A204.1 (cell line): ENCODE results near the gene ZNF384.

Source experiments
- FAIRE-seq: peaks from 2 replicates; lab custom pipeline; 2012; peaks lifted over from hg19 to GRCh38; lab: Jason Lieb, UNC

Gene ZNF384

DNA sequence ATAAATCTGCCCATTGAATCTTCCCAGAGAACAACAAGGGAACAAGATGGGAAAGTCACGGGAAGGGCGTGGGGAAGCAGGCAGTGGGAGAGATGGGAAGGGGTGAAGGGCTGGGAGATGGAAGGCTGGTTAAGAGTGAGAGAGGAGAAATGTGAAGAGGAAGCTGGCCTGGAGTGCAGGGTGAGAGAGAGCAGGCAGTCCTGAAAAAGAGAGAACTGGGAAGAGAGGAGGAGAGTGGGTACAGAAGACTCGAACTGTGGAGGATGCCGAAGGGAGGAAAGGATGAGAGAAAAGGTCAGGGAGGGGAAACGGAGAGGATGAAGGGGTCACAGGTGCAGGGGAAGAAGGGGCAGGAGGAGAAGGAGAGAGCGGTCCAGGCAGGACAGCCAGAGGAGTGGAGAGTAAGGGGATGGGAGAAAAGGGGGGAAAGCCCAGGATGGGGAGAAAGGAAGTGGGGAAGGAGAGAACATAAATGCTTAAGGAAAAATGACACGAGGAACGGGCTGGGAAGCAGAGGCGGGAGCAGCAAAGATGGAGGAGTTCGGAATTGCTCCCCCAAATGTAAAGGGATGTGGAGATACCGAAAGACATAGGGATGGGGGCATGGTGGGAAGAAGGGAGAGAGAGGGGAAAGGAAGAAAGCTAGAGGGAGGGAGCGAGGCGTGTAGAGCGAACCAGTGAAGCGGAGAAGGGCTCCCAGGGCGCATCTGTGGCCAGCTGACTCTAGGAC is 10.2 kb upstream of the ZNF384 start:
- FAIRE-seq: no peak

DNA sequence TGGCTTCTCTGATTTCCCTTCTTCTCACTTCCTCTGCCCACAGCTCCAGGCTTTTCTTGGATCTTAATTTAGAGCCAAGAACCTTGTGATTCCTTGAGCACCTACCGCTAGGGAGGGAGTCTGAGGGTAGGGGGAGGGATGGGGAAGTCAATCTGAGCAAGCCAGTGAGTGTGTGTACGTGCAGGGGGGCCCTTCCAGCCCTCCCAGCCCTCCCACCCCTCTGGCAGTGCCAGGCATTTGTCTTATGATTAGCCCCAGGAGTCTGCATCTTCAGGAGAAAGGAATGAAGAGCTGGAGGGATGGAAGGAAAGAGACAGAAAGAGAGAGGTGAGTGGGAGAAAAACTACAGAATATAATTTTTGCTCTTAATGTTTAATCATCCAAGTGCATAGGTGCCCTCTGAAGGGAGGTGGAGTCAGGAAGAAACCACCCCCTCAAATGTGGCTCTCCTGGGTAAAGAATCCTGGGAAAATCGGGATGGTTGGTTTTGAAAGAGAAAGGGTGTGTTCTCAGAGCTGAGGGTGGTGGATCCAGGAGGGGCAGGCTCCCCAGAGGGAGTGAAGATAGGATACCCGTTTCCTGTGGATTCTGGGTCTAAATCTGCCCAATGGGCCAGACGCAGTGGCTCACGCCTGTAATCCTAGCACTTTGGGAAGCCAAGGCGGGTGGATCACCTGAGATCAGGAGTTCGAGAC is 9.3 kb upstream of the ZNF384 start:
- FAIRE-seq: no peak

DNA sequence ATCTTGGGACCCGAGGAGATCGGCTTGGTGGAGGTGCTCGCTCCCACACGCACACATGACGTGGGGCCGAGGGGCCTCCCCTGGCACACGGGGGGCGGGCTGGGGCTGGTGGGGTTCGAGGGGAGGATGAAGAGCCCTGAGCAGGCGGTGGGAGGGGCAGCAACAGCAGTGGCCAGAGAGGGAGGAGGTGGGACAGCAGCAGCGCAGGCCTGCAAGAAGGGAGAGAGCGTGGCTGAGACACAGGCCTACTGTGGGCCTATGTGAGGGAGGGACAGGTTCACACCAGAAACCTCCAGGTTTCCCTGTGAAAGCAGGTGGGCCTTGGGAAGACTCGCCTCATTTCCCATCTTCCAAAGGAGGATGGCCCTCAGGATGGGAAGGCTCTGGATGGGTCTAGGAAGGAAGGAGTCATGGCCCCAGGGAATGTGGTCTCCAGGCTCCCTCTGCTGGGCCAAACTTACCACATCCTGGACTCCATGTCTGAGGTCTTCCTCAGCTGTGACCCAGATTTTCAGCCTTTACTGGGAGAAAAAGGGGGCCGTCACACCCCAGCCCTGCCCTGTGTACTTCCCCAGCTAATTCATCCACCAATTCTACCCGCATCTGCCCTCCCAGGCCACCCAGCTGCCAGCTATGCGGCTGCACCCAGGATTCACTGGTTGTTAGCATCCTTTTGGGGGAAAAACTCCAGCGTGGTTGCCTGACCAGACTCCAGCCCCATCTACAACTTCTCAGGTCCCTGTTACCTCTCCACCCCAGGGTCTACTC is 8.6 kb upstream of the ZNF384 start:
- FAIRE-seq: peak; percentile 37

DNA sequence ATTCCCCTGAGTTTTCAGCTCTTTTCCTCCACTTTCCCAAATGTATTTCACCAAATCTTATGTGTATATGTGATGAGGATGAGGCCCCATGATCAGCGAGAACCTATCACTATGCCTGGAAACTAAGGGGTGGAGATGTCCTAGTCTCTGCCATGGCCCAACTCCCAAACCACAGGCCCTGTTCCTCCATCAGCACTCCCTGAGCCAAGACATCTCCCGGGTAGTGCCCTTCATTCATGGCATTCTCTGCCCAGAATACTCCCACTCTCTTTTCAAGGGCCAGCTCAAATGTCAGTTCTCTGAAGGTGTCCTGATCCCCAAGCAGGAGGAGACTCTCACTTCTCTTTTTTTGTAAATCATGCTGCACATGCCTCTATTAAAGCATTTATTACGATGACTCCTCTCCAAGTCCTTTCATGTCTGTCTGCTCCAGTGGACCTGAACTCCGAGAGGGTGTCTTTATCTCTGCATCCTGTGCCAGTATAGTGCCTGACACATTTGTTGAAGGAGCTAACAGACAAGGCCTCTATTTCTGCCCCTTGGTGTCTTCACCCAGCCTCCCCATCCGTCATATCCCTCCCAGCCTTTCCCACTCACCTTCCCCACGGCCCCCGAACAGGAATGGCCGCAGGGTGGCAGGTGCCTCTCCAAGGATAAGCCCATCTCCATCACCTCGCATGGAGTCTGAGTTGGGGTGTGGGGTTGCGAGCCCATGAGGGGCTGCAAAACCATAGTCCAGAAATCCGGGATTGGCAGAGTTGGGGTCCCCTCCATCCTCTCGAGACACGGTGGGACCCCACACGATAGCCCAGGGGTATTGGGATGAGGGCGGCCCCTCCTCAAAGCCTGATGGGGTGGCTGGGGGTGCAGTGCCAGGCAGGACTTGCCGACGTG is 7.8 kb upstream of the ZNF384 start:
- no peak for FAIRE-seq

DNA sequence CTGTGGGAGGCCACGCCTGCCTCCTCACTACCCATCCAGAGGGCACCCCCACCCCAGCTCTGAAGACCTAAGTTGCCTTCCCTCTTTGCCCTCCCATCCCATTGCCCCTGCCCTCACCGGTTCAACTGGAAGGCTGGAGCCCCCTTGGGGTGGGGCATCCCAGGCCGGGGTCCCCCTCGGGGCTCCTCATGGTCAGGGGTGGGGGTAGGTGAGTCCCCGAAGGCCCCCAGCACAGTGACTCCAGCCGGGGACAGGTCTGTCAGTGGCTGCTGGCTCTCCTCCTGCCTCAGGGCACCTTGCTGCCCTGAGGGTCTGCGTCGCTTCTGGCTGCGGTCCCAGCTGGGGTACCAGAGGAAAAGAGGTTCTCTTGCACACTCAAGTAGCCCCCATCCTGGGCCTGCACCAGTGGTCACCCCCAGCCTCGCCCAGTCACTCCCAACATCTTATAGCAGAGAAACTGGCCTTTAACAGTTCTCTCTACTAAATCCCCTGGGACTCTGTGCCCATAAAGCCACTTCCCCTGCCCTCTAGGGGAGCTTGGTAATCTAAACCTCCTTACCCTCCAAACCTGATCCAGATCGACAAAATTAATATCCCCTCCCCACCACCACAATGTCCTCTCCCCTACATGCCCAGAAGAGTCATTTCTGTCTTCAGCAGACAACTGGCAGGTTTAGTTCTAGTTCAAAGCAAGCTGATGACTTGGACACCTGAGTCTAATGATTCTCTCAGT is 6.3 kb upstream of the ZNF384 start:
- FAIRE-seq: no peak

DNA sequence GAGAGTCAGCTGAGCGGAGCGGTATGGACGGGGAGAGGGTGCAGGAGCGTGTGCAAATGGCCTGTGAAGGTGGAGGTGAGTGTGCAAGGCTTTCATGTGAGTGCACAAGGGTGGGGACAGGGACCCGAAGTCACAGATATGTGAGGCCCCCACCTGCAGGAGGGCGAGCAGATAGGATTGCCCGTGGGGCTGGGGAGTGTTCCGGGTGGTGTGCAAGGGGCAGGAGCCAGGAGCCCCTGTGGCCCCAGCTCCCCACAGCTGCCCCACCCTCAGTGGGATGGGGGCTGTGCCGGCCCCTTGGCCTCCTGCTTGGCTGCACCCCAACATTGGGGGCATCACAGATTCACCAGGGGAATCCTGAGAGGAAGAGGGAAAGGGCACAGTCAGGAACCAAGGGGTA is 5.5 kb upstream of the ZNF384 start:
- FAIRE-seq: no peak

DNA sequence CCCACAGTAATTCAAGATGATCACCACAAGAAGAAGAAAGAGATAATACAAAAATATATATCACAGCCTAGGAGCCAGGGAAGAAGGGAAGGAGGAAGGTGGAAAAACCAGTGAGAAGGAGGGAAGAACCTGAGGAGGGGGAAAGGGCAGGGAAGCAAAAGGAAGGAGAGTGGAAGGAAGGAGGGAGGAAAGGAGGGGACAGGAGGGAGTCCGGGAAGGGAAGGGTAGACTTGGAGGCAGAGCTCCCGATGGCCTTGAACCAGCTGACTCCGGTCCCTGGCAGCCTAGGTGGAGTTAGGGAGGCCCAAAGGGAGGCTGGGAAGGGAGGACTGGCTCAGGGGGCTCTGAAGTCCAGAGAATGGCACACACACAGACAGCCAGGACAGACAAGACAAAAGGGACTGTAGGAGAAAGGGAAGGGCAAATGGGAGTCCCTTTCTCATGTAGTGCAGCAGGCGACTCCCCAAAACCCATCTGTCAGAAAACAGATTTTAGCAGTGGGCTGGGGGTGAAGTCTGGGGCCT is 4.7 kb upstream of the ZNF384 start:
- FAIRE-seq: no peak

DNA sequence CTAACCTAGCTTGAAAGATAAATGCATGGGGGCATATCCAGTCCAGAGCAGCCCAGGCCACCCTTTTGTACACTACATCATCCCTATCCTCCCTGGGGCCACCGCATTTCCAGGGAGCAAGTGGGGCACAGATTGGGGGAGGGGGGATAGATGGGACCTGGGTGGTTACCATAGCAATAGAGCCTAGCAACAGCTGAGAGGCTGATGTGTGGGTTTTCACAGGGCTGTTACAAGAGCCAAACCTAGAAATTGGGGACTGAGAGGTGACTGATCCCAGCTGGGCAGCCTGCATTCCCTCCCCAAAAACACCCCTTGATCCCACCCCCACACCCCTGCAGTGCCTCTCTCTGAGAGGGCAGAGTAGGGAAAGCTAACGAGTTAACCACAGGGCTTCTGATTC is 3.7 kb upstream of the ZNF384 start:
- no peak for FAIRE-seq

DNA sequence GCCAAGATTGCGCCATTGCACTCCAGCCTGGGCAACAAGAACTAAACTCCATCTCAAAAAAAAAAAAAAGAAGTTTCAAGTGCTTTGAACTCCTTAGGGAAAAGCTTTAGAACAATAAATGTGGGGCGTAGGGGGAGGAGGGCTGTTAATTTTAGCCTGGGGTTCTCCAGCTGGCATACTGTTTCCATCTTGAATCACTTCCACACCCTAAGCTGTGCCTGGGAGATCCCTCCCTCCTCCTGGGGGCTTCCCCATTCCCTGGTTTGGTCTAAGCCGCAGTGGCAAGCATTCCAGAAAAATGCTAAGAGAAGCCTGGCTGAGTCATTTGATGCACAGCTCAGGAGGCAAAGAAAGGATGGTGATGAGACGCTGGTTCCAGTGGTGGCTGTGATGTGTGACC is 2.3 kb upstream of the ZNF384 start:
- no peak for FAIRE-seq

DNA sequence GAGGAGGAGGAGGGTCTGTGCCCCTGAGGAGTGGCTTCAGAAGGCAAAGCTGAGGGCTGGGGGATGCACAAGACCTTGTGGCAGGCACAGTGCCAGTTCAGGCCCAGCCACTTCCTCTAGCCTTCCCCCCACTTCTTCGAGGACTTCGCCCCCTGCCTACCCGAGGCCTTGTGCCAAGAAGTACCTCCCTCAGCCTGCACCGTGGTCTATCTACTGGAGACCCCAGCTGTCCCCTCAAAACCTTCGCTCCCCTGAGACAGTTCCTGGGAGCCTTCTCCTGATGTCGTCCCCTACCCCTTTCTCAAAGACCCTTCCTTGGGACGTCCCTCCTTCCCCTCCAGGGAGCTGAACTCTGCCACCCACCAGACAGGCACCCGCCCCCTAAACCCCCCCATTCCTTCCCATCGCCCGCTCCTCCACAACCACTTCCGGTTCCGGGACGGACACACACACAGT is 604 bp downstream of the ZNF384 start:
- no peak for FAIRE-seq

DNA sequence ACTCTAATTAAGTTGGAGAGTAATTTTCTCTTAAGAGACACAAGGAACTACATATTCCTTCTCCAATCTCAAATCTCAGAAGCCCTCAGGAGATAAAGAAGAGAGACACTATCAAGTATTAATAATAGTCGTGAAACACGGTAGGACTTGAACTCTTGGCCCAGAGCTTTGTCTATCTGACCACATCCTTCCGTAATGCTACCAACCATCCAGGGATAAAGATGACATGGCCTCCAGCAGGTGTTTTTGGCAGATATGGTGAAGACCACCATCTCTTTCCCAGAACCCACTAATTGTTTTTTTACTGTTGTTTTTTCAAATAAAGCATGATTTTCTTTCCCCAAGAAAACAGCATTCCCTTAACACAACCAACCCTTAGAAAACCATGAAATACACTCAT is 3.4 kb downstream of the ZNF384 start:
- no peak for FAIRE-seq

DNA sequence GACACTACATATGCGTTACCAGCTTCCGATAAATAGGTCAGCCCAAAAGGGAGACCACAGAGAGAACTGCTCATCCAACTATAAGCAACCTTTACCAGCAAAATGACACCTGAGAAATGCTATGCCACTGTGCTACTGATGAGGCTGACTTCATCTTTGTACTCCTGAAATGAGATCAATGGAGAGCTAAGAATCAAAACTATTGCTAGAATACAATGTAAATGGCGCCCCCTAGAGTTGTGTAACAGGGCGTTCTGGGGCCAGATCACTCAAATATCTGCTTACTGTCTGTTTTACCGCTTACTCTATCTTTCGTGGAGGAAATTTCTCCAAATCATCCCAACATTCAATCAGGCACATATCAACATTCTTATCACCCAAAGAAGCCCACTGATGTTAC is 4.6 kb downstream of the ZNF384 start:
- FAIRE-seq: no peak

DNA sequence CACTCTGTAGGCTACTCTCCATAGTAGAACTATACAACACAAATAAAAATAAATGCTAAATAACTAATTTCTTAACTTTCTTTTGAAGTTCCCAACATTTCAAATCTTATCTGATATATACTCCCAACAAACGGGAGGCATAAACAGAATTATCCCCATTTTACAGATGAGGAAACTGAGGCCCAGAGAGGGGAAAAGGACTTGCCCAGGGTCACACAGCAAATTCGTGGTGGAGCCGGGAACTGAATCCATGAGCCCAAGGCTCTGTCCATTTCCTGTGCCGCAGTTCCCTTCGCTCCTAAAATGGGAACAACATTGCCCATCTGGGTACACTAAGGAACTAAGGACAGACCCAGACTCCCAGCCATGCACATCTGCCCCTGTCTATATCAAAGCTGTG is 12.2 kb downstream of the ZNF384 start:
- FAIRE-seq: no peak

DNA sequence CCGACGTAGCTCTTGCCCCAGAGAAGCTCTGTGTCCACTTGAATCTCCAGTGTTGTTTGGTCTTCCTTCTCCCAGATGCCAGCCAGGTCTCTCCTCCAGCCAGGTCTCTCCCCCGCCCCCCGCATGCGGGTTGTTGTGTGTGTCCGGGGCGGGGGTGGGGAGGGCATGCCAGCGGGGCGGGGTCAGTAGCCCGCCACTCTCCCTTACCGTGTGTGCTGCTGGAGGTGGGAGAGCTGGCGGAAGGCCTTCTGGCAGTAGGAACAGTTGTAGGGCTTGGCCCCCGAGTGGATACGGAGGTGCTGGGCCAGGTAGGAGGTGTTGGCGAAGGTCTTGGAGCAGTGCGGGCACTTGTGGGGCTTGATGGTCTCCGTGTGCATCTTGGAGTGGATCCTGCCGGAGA is 17.0 kb downstream of the ZNF384 start:
- FAIRE-seq: no peak

DNA sequence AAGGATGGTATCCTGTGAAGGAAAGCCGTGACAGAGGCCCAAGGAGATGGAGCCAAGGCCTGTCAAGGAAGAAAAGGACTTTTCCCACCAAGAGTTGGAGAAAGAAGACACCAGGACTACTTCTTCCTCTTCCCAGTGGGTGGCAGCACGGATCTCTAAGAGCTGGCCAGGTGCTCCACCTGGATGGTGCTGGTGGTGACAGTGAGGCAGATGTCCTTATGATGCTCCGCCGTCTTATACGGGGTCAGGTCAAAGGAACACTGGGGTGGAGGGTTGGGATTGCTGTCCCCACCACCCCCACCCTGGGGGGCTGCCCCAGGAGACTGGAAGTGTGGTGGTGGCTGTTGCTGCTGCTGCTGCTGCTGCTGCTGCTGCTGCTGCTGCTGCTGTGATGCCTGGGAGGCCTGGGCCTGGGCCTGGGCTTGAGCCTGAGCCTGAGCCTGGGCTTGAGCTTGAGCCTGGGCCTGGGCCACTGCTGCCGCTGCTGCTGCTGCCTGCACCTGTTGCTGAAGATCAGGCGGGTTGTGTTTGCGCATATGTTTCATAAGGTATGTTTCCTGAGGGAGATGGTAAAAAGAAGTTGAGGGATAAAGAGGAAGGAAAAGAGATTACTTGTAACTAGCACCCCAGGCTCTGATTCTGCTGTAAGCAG is 21.5 kb downstream of the ZNF384 start:
- no peak for FAIRE-seq

DNA sequence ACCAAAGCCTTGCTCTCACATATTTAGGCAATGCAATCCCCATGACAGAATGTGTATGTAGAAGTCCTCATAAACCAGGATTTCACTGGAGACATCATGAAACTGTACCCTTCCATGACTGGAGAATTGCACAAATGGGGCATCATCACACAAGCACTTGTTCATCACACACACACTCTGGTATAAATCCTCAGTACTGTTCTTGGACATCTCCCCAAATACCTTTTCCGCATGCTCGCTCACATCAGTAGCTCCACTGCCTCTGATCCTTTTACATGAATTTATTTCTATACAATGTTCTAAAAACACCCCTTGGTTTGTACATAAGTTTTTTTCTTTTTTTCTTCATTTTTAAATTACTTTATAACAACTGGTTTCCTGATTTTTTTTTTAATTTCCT is 23.0 kb downstream of the ZNF384 start:
- FAIRE-seq: no peak

DNA sequence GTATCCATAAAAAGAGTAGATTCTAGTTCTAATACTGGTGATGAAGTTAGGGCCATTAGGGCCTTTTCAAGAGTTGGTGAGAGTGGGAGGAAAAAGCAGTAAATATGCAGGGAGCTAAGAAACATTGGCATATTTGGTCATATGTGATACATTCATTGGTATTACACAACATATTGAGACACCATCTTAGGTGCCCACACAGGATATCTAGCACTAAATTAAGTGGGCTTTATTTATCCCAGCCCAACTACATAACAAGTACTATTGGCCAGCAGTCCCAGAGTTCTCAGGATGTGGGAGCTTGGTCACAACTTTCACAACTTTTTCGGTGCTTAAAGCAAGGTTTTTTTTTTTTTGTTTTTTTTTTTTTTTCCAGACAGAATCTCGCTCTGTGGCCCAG is 24.3 kb downstream of the ZNF384 start:
- no peak for FAIRE-seq

DNA sequence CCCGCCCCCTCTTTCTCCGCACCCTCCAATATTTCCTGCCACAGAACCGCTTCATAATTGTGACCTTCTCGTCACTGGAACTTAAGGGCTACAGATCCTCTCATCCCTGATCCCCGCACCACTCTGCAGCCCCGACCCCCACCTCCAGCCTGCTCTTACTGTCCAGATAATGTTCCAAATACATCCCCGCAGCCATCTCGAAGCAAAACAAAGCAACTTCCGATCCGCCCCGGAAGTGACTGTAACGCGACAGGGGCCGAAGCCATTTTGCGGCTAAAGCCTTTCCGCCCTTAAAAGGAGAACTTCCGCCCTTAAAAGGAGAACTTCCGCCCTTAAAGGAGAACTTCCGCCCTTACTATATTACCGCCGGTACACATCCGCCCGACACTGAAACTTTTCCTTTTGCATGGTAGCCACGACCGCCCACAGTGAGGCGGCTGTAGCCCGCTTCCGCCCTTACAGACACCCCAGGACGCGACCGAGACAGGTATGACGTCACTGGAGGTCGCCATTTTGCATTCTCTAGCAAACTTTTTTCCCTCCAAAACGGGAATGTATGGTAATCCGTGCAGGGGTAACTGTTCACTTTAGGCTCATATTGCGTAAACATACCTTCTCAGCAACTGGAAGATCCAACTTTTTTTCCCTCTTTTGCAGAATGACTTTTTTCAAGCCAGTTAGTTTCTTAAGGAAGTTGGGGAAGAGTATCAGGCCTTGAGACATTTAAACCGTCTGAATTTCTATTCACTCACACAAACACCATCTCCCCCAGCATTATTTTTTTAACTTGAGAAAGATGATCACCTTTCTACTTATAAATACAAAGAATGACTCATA is 26.1 kb downstream of the ZNF384 start, which contains the start of gene ING4:
ING4 (minus strand) TSS at position 214 of the 837 bp plus-strand sequence; CDS start at position 196, 18 bp downstream.
- peak; percentile 98 for FAIRE-seq

DNA sequence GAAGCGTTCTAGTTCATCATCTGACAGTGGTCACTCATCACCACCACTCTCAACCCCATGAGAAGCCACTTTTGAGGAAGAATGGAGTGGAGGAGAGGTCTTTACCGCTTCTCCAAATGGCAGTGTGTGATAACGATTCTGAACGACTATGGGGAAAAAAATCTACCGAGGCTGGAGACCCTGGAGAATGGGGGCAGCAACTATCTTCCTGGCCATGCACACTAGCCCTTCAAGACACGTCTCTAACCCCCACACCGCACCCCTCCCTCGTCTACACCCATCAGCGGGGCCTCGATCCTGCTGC is 26.6 kb downstream of the ZNF384 start:
- FAIRE-seq: no peak

DNA sequence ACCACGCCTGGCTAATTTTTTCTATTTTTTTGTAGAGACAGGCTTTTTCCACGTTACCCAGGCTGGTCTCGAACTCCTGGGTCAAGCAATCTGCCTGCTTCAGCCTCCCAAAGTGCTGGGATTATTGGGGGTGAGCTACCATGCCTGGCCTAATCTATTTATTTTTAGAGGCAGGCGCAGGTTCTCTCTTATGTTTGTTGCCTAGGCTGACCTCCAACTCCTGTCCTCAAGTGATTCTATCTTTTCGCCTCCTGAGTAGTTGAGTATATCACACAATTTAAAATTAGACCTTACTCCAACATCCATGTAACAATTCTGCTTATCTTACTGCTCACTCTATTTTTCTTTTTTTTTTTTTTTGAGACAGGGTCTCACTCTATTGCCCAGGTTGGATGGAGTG is 35.2 kb downstream of the ZNF384 start:
- FAIRE-seq: no peak
